Measurements from ENCODE around the gene COMMD10.

Gene COMMD10

DNA sequence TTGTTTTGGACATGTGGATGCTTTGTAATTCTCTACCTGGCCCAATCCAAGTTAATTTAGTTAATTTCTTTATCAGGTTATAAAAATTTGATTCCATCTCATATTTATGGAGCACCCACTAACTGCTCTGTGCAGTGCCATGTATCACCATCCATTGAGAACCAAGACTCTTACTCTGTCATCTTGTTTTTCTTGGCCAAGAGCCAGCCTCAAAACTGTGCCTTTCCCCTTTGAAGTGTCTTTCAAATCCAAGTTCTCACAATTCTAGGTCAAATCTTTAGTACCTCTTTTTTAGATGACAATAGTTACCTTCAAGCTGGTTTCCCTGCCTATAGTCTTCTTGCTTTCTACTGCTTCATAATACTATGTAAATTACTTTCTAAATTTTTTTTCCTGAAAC lies 3.2 kb downstream of the COMMD10 start:
- Histone ChIP-seq H3K9me3 (ENCODE audit: insufficient read depth, low read length) (no peaks in the 10 kb centered on the region), H3K79me2 (ENCODE audit: insufficient read depth, low read length) (peaks cover 25% of the 10 kb centered on the region), H3K27ac (ENCODE audit: low read depth, low read length) (no peak overlapping the region), H4K20me1 (ENCODE audit: low read depth, low read length) (no peaks in the 10 kb centered on the region), H3K4me2 (ENCODE audit: low read depth, low read length, poor library complexity, severe bottlenecking) (no peak overlapping the region), H3K9me2 (replicated peaks; ENCODE audit: insufficient read depth, low read length) (no peaks in the 10 kb centered on the region), H3K27me3 (ENCODE audit: low read length) (no peaks in the 10 kb centered on the region), H3K9ac (ENCODE audit: low read length) (no peak overlapping the region), H2AFZ (ENCODE audit: low read depth, low read length, severe bottlenecking) (no peak overlapping the region), H3F3A (ENCODE audit: insufficient read depth) (no peaks in the 10 kb centered on the region; the same call in 1 of the 2 replicates), H3K4me3 (ENCODE audit: insufficient read depth, low read length, poor library complexity, severe bottlenecking) (no peak overlapping the region), H3K36me3 (ENCODE audit: low read length) (peaks cover 15% of the 10 kb centered on the region; the same call in 1 of the 2 replicates)
- no peak for TF ChIP-seq EZH2phosphoT487 (conservative IDR thresholded peaks at IDR 0.05; ENCODE audit: low read length)
- TF ChIP-seq CTCF (IDR thresholded peaks at IDR 0.05; ENCODE audit: insufficient read depth, low read length, poor library complexity, severe bottlenecking), result no peak

DNA sequence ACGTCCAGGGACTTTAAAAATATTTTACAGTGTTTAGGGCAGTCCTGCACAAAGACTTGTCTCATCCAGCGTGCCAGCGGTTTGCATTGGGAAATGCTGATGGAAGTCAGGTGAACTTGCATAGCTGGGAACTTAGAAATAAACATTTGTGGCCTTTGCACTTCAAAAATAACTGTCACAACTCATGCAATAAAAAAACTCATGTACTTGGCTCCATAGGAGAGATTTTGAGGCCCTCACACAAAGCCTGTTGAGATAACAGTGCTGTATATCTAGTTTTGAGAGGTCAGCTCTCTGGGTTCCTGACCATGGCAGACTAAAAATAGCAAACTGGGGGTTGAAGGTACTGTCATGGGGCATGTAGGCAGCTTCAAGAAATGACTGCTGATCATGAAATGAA lies 5.5 kb downstream of the COMMD10 start:
- Histone ChIP-seq H3K4me3 (ENCODE audit: insufficient read depth, low read length, poor library complexity, severe bottlenecking) (no peak overlapping the region), H3K79me2 (ENCODE audit: insufficient read depth, low read length) (peaks cover 18% of the 10 kb centered on the region), H3K36me3 (ENCODE audit: low read length) (peaks cover 29% of the 10 kb centered on the region; the same call in 1 of the 2 replicates), H3K27ac (ENCODE audit: low read depth, low read length) (no peak overlapping the region), H2AFZ (ENCODE audit: low read depth, low read length, severe bottlenecking) (no peak overlapping the region), H3F3A (ENCODE audit: insufficient read depth) (no peaks in the 10 kb centered on the region), H4K20me1 (ENCODE audit: low read depth, low read length) (no peaks in the 10 kb centered on the region), H3K4me2 (ENCODE audit: low read depth, low read length, poor library complexity, severe bottlenecking) (no peak overlapping the region), H3K9me2 (replicated peaks; ENCODE audit: insufficient read depth, low read length) (no peaks in the 10 kb centered on the region), H3K9me3 (ENCODE audit: insufficient read depth, low read length) (no peaks in the 10 kb centered on the region), H3K9ac (ENCODE audit: low read length) (no peak overlapping the region), H3K27me3 (ENCODE audit: low read length) (no peaks in the 10 kb centered on the region)
- TF ChIP-seq EZH2phosphoT487 (conservative IDR thresholded peaks at IDR 0.05; ENCODE audit: low read length), result no peak
- no peak for TF ChIP-seq CTCF (IDR thresholded peaks at IDR 0.05; ENCODE audit: insufficient read depth, low read length, poor library complexity, severe bottlenecking)

GRCh38 chr5:116091416-116091815 lies 6.6 kb downstream of the COMMD10 start:
- H3K27me3 ChIP-seq (ENCODE audit: low read length), result no peaks in the 10 kb centered on the region
- no peak overlapping the region for H2AFZ ChIP-seq (ENCODE audit: low read depth, low read length, severe bottlenecking)
- H3K9me2 ChIP-seq (replicated peaks; ENCODE audit: insufficient read depth, low read length), result no peaks in the 10 kb centered on the region
- no peak overlapping the region for H3K4me3 ChIP-seq (ENCODE audit: insufficient read depth, low read length, poor library complexity, severe bottlenecking)
- peaks cover 6% of the 10 kb centered on the region; the same call in 1 of the 2 replicates for H3F3A ChIP-seq (ENCODE audit: insufficient read depth)
- no peak overlapping the region for H3K27ac ChIP-seq (ENCODE audit: low read depth, low read length)
- peaks cover 34% of the 10 kb centered on the region; the same call in 1 of the 2 replicates for H3K36me3 ChIP-seq (ENCODE audit: low read length)
- H3K4me2 ChIP-seq (ENCODE audit: low read depth, low read length, poor library complexity, severe bottlenecking), result no peak overlapping the region
- H3K9me3 ChIP-seq (ENCODE audit: insufficient read depth, low read length), result no peaks in the 10 kb centered on the region
- peaks cover 10% of the 10 kb centered on the region for H3K79me2 ChIP-seq (ENCODE audit: insufficient read depth, low read length)
- H4K20me1 ChIP-seq (ENCODE audit: low read depth, low read length), result no peaks in the 10 kb centered on the region
- H3K9ac ChIP-seq (ENCODE audit: low read length), result no peak overlapping the region
- TF ChIP-seq EZH2phosphoT487 (conservative IDR thresholded peaks at IDR 0.05; ENCODE audit: low read length) (no peak), CTCF (IDR thresholded peaks at IDR 0.05; ENCODE audit: insufficient read depth, low read length, poor library complexity, severe bottlenecking) (no peak)
